Right renal pelvis (tissue), 4 donors: ENCODE results near the gene POMGNT1. TPM values are rescaled to one million over a fixed set of nuclear protein-coding genes. Genes with fewer than 3 reads are reported as not detected.
A peak's percentile ranks its signal among the peaks of the same experiment; 100 is the strongest.
"Not testable (repeated sequence)": the region's sequence is repeated elsewhere in the genome, so short reads cannot be mapped to it uniquely, and the experiment has no call there.

Experiments
- DNase-seq, 4 donors: peaks; one replicate each; pipeline ENCODE4 v3.0.0-alpha.2; 2013; ENCODE audit warnings: low read depth in 4 of 4, low spot score in 3 of 4, missing footprints in 1 of 4
- polyA plus RNA-seq, 4 donors: library from polyadenylated mRNA; unstranded; fragments of 120-200 nt; gene quantifications; one replicate each; pipeline ENCODE4 v1.2.1, GENCODE V29; 2013; ENCODE audit not compliant: insufficient read length in 4 of 4

The POMGNT1 gene
- 10 to 100 TPM; 77.1 to 85.1 (median 80.1) TPM for polyA plus RNA-seq

DNA sequence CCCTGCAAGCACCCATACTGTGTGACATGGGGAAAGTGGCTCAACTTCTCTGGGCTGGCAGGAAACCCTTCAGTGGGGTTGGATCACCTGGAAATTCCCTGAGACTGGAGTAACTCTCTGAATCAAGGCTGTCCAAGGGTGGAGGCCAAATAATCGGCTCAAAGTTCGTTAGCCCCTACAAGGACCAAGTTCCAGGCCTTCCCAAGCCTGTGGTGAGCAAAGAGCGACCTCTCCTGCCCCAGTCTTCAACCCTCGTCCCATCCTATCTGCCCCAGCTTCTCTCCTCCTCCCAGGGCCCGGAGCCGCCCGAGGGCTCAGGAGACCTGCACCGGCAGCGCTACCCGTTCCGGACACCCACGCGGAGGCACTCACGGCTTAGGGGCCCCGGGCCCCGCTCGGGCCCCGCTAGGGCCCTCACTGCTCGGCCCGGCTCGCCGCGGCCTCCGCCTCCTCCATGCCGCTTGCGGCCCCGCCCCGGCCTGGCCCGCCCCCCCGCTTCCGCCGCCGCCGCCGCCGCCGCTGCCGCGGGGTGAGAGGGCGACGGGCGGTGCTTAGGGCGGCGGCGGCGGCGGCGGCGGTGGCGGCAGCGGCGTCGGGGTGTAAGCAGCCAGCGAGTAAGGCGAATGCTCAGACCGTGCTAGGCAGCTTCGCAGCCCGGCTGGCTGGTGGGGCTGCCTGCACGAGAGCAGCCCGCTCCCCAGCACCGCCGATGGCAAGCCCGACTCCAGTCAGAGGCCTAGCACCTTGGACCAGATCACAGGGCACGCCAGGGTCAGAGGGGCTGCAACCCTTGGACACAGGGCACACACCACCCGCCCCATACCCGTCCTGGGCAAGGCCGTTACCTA, at the start of gene POMGNT1:
TSS of gene POMGNT1 (minus strand) at position 471 of the 848 bp plus-strand sequence. CDS start 613 bp downstream, outside the sequence.
- no peak for DNase-seq

DNA sequence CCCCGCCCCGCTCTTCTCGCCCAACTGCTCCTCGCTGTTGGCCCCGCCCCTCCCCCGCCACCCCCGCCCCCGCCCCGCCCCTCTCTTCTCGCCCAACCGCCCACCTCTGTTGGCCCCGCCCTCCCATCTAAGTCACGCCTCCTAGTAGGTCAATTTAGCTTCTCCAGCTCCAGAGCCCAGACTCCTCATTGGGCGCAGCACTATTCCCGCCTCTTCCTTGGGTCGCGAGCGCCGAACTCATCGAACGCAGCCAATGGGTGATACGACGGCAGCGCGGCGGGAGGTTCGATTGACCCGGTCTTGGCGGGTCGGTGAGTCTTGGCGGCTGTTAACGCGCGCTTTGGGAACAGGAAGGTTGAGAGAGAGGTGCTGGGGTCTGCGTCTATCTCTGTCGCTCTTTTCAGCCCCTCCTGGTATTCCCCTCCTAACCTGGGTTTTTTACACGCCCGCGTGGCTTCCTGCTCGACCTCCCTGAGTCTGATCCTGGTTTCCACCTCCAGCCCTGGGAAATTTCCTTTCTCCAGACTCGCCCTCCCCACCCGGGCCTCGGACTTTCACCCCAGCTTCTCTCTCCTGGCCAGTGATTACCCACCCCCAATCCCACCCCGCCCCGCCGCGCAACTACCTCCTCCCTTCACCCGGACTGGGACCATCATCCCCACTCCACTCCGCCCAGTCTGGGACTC, 49.3 kb upstream of the POMGNT1 start, which contains the start of gene RAD54L:
TSS of gene RAD54L (plus strand) at position 328 of the 686 bp plus-strand sequence. CDS start 643 bp downstream, outside the sequence.
- DNase-seq, result peak; percentile 87 to 95 (median 94)

DNA sequence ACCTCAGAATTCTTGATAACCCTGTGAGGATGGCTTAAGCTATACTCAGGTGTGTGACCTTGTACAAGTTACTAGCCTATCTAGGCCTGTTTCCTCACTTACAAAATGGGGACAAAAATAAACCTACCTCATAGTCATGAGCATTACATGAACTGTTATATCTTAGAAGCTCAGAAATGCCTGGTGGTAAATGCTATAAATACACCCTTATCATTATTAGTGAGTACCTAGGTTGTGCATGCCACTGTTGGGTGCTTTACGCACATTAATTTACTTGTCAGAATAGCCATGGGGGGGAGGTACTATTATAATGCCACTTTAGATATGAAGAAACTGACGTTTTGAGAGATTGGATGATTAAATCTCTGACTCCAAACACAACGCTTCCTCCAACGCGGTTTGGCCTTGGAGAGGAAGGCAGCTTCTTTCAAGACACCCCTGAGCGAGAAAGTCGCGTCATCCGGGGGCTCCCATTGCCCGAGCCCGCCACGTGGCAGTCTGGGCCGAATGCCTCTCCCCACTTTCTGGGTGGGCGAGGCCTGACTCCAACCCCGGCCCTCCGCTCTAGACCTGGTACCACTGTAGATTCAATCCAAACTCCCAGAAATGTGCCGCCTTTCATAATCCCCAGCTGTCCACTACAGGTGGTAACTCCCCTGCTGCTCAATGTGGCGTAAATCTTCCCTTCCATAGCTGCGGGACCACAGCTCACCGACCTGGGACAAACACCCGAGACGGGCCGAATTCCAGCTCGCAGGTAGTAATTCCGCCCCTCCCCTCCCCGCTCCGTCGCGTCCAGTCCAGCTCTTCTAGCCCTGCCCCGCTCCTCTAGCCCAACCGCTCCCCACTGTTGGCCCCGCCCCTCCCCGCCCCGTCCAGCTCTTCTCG, 48.6 kb upstream of the POMGNT1 start:
- no peak for DNase-seq

DNA sequence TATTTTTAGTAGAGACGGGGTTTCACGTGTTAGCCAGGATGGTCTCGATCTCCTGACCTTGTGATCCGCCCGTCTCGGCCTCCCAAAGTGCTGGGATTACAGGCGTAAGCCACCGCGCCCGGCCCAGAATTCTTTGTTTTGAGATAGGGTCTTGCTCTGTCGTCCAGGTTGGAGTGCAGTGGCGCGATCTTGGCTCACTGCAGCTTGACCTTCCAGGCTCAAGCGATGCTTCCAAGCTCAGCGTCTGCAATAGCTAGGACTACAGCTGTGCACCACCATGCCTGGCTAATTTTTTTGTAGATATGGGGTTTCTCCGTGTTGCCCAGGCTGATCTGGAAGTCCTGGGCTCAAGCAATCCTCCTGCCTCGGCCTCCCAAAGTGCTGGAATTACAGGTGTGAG, 47.9 kb upstream of the POMGNT1 start:
- not testable (repeated sequence) for DNase-seq

DNA sequence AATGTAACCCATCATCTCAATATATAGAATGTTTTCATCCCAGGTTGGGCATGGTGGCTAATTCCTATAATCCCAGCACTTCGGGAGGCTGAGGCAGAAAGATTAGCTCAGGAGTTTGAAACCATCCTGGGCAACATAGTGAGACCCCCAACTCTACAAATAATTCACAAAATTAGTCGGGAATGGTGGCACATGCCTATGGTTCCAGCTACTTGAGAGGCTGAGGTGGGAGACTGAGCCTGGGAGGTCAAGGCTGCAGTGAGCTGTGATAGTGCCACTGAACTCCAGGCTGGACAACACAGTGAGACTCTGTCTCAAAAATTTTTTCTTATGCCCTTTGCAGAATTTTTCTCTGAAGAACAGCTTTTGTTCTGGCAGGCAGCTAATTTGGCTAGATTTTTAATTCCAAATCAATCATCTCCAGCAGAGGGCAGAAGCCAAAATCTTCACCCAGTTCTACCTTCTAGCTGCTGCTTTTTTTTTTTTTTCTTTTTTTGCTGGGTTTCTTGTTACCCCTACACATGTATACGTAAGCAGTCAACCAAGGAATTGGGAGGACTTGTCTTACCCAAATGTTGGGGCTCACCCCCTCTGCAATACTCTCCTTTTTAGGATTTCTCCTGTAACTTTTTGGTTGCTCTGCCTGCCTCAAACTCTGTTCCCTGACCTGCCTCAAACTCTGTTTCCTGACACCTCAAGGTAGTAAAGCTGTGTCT, 46.6 kb upstream of the POMGNT1 start:
- DNase-seq, result no peak

DNA sequence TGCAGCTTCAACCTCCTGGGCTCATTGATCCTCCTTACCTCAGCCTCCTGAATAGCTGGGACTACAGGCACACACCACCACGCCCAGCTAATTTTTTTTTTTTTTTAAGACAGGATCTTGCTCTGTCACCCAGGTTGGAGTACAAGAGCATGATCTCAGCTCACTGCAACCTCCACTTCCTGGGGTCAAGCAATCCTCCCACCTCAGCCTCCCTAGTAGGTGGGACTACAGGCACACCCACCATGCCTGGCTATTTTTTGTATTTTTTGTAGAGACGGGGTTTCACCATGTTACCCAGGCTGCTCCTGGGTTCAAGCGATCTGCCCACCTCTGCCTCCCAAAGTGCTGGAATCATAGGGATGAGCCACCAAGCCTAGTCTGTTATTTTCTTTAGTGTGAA, 45.6 kb upstream of the POMGNT1 start:
- DNase-seq, result not testable (repeated sequence)

DNA sequence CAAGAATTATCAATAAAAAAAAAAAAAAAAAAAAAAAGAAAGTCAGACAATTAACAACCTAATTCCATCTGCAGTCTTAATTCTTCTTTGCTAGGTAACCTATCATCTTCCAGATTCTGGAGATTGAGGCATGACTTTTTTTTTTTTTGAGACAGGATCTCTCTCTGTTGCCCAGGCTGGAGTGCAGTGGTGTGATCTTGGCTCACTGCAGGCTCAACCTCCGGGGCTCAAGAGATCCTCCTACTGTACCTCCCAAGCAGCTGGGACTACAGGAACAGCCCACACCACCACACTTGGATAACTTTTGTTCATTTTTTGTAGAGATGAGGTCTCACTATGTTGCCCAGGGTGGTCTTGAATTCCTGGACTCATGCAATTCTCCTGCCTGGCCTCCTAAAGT, 44.7 kb upstream of the POMGNT1 start:
- no peak for DNase-seq

DNA sequence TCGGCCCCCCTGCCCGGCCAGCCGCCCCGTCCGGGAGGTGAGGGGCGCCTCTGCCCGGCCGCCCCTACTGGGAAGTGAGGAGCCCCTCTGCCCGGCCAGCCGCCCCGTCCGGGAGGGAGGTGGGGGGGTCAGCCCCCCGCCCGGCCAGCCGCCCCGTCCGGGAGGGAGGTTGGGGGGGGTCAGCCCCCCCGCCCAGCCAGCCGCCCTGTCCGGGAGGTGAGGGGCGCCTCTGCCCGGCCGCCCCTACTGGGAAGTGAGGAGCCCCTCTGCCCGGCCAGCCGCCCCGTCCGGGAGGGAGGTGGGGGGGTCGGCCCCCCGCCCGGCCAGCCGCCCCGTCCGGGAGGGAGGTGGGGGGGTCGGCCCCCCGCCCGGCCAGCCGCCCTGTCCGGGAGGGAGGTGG, 43.5 kb upstream of the POMGNT1 start:
- not testable (repeated sequence) for DNase-seq

DNA sequence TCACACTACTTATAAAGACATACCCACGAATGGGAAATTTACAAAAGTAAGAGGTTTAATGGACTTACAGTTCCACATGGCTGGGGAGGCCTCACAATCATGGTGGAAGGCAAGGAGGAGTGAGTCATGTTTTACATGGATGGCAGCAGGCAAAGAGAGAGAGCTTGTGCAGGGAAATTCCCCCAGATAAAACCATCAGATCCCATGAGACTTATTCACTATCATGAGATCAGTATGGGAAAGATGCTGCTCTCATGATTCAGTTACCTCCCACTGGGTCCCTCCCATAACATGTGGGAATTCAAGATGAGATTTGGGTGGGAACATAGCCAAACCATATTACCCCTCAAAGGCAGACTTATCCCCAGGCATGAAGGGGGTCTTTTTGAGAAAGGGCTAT, 40.6 kb upstream of the POMGNT1 start:
- DNase-seq, result not testable (repeated sequence)

DNA sequence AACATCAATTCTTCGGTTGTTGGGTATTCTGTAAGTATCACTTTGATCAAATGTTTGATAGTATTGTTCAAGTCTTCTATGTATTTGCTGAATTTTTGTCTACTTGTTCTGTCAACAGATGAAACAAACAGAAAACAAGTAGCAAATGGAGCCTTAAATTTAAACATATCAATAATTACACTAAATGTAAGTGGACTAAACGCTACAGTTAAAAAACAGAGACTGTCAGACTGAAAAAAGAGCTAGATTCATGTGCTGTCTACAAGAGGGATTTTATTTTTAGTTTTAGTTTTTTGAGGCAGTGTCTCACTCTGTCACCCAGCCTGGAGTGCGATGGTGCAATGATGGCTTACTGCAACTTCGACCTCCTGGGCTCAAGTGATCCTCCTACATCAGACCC, 38.6 kb upstream of the POMGNT1 start:
- DNase-seq, result no peak

DNA sequence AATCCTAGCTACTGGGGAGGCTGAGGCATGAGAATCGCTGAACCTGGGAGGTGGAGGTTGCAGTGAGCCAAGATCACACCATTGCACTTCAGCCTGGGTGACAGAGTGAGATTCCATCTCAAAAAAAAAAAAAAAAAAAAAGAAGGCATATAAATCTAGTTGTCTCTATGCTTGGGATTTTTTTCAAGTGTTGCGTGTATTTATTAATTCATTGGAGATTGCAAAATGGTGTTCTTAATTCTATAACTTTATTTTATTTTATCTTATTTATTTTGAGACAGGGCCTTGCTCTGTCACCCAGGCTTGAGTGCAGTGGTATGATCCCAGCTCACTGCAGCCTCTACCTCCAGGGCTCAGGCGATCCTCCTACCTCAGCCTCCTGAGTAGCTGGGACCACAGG, 33.0 kb upstream of the POMGNT1 start:
- DNase-seq, result not testable (repeated sequence)

DNA sequence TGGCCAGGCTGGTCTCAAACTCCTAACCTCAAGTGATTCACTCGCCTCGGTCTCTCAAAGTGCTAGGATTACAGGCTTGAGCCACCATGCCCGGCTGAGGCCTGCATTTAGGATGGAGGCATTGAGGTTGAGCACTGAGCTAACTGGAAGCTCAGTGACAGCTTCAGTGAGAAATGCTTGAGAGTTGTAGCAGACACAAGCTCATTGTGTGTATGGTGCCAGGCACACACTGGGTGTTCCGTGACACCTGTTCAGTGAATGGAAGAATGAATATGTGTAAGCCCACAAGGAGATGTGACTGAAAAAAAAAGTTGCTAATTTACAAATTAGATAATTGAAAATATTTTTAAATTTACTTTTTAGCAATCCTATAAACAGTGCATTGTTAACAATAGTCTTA, 26.7 kb upstream of the POMGNT1 start:
- DNase-seq, result no peak

DNA sequence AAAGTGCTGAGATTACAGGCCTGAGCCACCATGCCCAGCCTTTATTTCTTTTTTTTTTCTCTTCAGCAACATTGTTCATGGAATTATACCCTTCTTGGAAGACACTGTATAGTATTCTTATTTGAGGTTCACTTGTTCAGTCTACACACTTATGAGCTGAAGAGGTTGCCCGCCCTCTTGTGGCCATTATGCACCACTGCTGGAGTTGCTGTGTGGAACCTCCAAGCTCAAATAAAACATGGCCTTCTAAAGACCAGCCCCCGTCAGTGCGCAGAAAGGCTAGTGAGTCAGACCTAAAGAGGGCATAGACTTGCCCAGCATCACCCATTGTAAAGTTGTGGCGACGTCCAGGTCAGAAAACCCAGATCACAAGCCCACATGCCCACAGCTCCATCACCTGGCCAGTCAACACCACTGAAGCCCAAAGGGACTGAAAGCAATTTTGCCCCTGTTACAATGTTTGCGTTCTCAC, 25.3 kb upstream of the POMGNT1 start:
- DNase-seq, result peak in 2 of 4 donors; percentile 69 to 71

DNA sequence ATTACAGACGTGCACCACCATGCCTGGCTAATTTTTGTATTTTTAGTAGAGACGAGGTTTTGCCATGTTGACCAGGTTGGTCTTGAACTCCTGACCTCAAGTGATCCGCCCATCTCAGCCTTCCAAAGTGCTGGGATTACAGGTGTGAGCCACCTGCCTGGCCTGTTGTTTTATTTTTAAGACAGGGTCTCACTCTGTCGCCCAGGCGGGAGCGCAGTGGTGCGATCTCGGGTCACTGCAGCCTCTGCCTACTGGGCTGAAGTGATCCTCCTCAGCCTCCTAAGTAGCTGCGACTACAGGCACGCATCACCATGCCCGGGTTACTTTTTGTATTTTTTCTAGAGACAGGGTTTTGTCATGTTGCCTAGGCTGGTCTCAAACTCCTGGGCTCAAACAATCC, 24.8 kb upstream of the POMGNT1 start:
- DNase-seq, result not testable (repeated sequence)

DNA sequence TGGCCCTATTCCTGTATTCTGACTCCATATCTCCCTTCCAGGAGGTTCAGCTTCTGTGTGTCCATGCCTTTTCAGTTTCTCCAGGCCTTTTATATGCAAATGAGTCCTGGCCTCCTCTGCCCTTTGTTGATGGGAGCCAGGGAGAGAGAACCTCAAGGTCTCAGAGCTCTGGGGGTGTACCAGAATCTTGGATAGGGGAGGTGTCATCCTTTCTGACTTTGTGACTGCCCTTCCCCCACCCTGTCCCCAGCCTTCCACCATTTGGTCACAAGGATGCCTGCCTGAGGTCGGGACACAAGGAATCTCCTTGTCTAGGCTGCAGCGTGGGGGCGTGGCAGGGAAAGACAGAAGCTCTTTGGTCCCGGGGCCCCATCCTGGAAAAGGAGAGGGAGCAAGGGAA, 23.5 kb upstream of the POMGNT1 start:
- no peak for DNase-seq

DNA sequence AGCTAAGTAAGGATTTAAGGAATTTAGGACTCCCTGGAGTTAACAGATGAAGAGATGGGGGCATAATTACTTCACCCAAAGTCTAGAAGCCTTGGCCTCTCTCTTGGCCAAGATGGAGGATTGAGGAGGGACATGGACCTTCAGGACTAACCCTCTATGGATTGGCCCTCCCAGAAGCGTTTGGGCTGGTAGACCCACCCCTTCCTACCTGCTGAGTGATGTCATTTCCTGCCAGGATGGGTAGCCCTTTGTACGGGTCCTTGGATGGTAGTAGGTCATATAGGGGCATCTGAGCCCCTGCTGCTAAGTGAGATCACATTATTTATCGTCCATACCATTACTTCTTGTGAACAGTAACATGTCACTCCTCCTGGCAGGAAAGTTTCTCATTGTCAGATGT, 22.6 kb upstream of the POMGNT1 start:
- DNase-seq, result no peak

DNA sequence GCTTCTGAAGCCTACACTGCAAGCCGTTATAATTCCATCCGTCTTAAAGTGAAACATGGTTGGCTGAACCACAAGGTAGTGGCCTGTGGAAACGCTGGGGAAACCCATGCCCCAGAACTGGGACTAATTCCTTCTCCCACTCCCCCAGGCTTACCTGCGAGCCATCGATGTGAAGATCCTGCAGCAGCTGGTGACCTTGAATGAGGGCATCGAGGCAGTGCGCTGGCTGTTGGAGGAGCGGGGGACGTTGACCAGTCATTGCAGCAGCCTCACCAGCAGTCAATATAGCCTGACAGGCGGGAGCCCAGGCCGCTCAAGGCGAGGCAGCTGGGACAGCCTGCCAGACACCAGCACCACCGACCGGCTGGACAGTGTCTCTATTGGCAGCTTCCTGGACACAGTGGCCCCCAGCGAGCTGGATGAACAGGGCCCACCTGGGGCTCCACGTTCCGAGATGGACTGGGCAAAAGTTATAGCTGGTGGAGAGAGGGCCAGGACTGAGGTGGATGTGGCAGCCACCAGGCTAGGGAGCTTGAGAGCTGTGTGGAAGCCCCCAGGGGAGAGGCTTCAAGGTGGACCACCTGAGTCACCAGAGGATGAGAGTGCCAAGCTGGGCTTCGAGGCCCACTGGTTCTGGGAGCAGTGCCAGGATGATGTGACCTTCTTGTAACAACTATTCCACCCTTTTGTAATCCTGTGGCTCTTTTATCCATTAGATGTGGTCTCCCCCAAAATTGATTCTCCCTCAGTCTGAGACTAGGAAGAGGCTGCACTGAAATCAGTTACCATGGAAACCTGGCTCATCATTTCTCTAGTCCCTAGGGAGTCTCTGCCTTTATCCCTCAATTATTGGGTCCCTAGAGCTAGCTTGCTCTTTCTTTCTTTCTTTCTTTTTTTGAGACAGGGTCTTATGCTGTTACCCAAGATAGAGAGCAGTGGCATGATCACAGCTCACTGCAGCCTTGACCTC, 21.6 kb upstream of the POMGNT1 start:
- DNase-seq, result no peak

DNA sequence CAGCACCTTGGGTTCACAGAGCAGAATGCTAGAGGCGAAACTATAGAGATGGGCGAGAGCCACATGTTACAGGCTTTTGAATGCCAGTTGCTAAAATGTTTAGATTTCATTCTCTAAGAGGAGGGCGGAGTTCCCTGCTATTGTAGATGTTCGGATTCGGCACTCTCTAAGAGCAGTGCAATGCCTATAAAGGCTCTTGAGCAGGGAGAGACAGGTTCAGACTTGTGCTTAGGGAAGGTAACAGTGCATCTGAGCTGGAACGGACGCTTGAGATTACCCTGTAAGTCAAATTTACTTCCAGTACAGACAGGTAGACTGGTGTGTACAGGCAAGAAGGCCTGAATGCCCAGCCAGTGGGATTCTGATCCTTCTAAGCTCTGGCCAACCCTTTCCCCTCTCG, 20.2 kb upstream of the POMGNT1 start:
- no peak for DNase-seq

DNA sequence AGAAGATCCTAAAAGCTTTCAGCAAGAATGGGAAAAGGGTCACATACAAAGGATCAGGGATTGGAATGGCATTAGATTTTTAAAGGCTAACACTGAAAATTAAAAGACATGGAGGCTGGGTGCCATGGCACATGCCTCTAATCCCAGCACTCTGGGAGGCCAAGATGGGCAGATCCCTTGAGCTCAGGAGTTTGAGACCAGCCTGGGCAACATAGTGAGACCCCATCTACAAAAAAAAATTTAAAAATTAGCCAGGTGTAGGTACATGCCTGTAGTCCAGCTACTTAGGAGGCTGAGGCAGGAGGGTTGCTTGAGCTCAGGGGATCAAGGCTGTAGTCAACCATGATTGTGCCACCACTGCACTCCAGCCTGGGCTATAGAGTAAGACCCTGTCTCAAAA, 17.3 kb upstream of the POMGNT1 start:
- DNase-seq, result no peak
